ENCODE measurements around the gene ZRANB1. TPM values are rescaled to one million over a fixed set of nuclear protein-coding genes. Genes with fewer than 3 reads are reported as not detected.

ZRANB1 gene
- total and polyA plus RNA-seq, 7 experiments from 2014 or later: 7.3 to 26.4 (median 17.3) TPM

GRCh38 chr10:124944982-124945381, 3.1 kb downstream of the ZRANB1 start:
- no peaks in the 10 kb centered on the region for H3K27me3 Mint-ChIP-seq
- Histone ChIP-seq H3K4me3 (ENCODE audit: low read length) (no peak overlapping the region), H3K27ac (ENCODE audit: low read depth, low read length) (no peak overlapping the region), H3K4me1 (ENCODE audit: control insufficient read depth in 2 of 2, insufficient read depth in 2 of 2, low read length in 2 of 2) (peaks cover 3 to 7% of the 10 kb centered on the region in 2 donors), H3K9me3 (ENCODE audit: control insufficient read depth in 2 of 3, low read length in 3 of 3) (no peaks in the 10 kb centered on the region), H3K27me3 (ENCODE audit: control insufficient read depth in 2 of 2, insufficient read depth in 2 of 2, low read length in 2 of 2) (no peaks in the 10 kb centered on the region), H3K36me3 (ENCODE audit: control insufficient read depth in 2 of 3, insufficient read depth in 3 of 3, low read length in 3 of 3) (peaks cover 0 to 14% (median 0%) of the 10 kb centered on the region in 3 experiments)
- peaks cover 8 to 89% (median 76%) of the 10 kb centered on the region in 7 donors for H3K4me1 Mint-ChIP-seq
- no peak for ATAC-seq
- peak overlapping the region in 2 of 10 donors; percentile 2 to 18 for H3K4me3 Mint-ChIP-seq
- H3K36me3 Mint-ChIP-seq: peaks cover 12 to 43% (median 39%) of the 10 kb centered on the region in 5 donors
- CTCF ChIA-PET: no interaction called here
- no peak for DNase-seq
- POLR2A ChIA-PET: interaction anchor here (0.7 kb wide), 1 partner anchor 15 kb away, joined by 4 read pairs; no protein-coding TSS in a partner anchor
- H3K9me3 Mint-ChIP-seq: no peaks in the 10 kb centered on the region
- H3K27ac Mint-ChIP-seq: peak overlapping the region in 1 of 9 donors; percentile 19
- intact Hi-C loops (cut with micrococcal nuclease): no loop called here

- Mint-ChIP-seq H3K36me3 (peaks cover 12 to 44% (median 37%) of the 10 kb centered on the region in 5 donors), H3K27me3 (no peaks in the 10 kb centered on the region), H3K4me1 (peaks cover 8 to 78% (median 68%) of the 10 kb centered on the region in 7 donors), H3K9me3 (no peaks in the 10 kb centered on the region), H3K4me3 (peak overlapping the region in 1 of 10 donors; percentile 5), H3K27ac (peak overlapping the region in 2 of 9 donors; percentile 4 to 12)
- Histone ChIP-seq H3K36me3 (ENCODE audit: control insufficient read depth in 2 of 3, insufficient read depth in 3 of 3, low read length in 3 of 3) (peaks cover 0 to 14% (median 0%) of the 10 kb centered on the region in 3 experiments), H3K27ac (ENCODE audit: low read depth, low read length) (no peak overlapping the region), H3K4me1 (ENCODE audit: control insufficient read depth in 2 of 2, insufficient read depth in 2 of 2, low read length in 2 of 2) (peaks cover 3 to 7% of the 10 kb centered on the region in 2 donors), H3K9me3 (ENCODE audit: control insufficient read depth in 2 of 3, low read length in 3 of 3) (no peaks in the 10 kb centered on the region), H3K4me3 (ENCODE audit: low read length) (no peak overlapping the region), H3K27me3 (ENCODE audit: control insufficient read depth in 2 of 2, insufficient read depth in 2 of 2, low read length in 2 of 2) (no peaks in the 10 kb centered on the region)
- peak; percentile 34 for ATAC-seq
- ChIA-PET POLR2A (no interaction called here), CTCF (no interaction called here)
- no peak for DNase-seq
- intact Hi-C loops (cut with micrococcal nuclease): no loop called here
Measured at GRCh38 chr10:124946945-124947344, 5.0 kb downstream of the ZRANB1 start.

GRCh38 chr10:124949543-124949942, 7.6 kb downstream of the ZRANB1 start:
- ATAC-seq (no peak), DNase-seq (no peak)
- Histone ChIP-seq H3K36me3 (ENCODE audit: control insufficient read depth in 2 of 3, insufficient read depth in 3 of 3, low read length in 3 of 3) (peaks cover 0 to 7% (median 0%) of the 10 kb centered on the region in 3 experiments), H3K4me1 (ENCODE audit: control insufficient read depth in 2 of 2, insufficient read depth in 2 of 2, low read length in 2 of 2) (peaks cover 0 to 7% of the 10 kb centered on the region in 2 donors), H3K9me3 (ENCODE audit: control insufficient read depth in 2 of 3, low read length in 3 of 3) (no peaks in the 10 kb centered on the region), H3K27me3 (ENCODE audit: control insufficient read depth in 2 of 2, insufficient read depth in 2 of 2, low read length in 2 of 2) (no peaks in the 10 kb centered on the region), H3K4me3 (ENCODE audit: low read length) (no peak overlapping the region), H3K27ac (ENCODE audit: low read depth, low read length) (no peak overlapping the region)
- POLR2A ChIA-PET: no interaction called here
- intact Hi-C loops (cut with micrococcal nuclease): no loop called here
- Mint-ChIP-seq H3K36me3 (peaks cover 9 to 41% (median 28%) of the 10 kb centered on the region in 5 donors), H3K4me1 (peaks cover 2 to 70% (median 57%) of the 10 kb centered on the region in 7 donors), H3K27me3 (no peaks in the 10 kb centered on the region), H3K9me3 (peaks cover 0 to 1% (median 0%) of the 10 kb centered on the region in 11 donors), H3K4me3 (no peak overlapping the region), H3K27ac (no peak overlapping the region)
- CTCF ChIA-PET: no interaction called here

DNA sequence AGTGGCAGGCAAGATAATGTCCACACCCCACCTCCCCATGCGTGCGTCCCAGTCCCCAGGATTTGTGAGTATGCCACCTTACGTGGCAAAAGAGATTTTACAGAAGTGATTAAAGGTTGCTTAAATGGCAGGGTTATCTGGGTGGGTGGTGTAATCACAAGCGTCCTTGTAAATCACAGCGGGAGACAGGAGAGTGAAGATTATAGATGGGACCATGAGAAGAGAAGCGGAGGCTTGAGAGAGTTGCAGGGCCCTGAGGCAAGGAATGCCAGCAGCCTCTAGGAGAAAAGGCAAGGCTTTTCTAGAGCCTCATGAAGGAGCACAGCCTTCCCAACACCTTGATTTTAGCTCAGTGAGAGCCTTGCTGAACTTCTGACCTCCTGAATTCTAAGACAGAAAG, 10.2 kb downstream of the ZRANB1 start:
- CTCF ChIA-PET: no interaction called here
- POLR2A ChIA-PET: interaction anchor here (0.7 to 0.8 kb wide), 2 partner anchors 9 to 10 kb away, joined by 3 read pairs; no protein-coding TSS in a partner anchor
- Histone ChIP-seq H3K9me3 (ENCODE audit: control insufficient read depth in 2 of 3, low read length in 3 of 3) (no peaks in the 10 kb centered on the region), H3K27me3 (ENCODE audit: control insufficient read depth in 2 of 2, insufficient read depth in 2 of 2, low read length in 2 of 2) (no peaks in the 10 kb centered on the region), H3K4me1 (ENCODE audit: control insufficient read depth in 2 of 2, insufficient read depth in 2 of 2, low read length in 2 of 2) (peaks cover 0 to under 1% of the 10 kb centered on the region in 2 donors), H3K27ac (ENCODE audit: low read depth, low read length) (no peak overlapping the region), H3K36me3 (ENCODE audit: control insufficient read depth in 2 of 3, insufficient read depth in 3 of 3, low read length in 3 of 3) (peaks cover 0 to 7% (median 0%) of the 10 kb centered on the region in 3 experiments), H3K4me3 (ENCODE audit: low read length) (no peak overlapping the region)
- ATAC-seq (no peak), DNase-seq (no peak)
- Mint-ChIP-seq H3K36me3 (peaks cover 9 to 36% (median 30%) of the 10 kb centered on the region in 5 donors), H3K4me3 (no peak overlapping the region), H3K4me1 (peaks cover 2 to 67% (median 53%) of the 10 kb centered on the region in 7 donors), H3K27ac (peak overlapping the region in 1 of 9 donors; percentile 6), H3K27me3 (no peaks in the 10 kb centered on the region), H3K9me3 (peaks cover 0 to 1% (median 0%) of the 10 kb centered on the region in 11 donors)
- intact Hi-C loops (cut with micrococcal nuclease): no loop called here

- no peak overlapping the region for H3K27ac ChIP-seq (ENCODE audit: low read depth, low read length)
- H3K4me1 ChIP-seq (ENCODE audit: control insufficient read depth in 2 of 2, insufficient read depth in 2 of 2, low read length in 2 of 2): no peaks in the 10 kb centered on the region
- CTCF ChIA-PET: no interaction called here
- ATAC-seq (no peak), DNase-seq (no peak)
- Mint-ChIP-seq H3K27ac (peak overlapping the region in 2 of 9 donors; percentile 39 to 59), H3K4me3 (peak overlapping the region in 2 of 10 donors; percentile 7 to 13), H3K4me1 (peaks cover 4 to 67% (median 53%) of the 10 kb centered on the region in 7 donors), H3K9me3 (peaks cover 0 to 1% (median 0%) of the 10 kb centered on the region in 11 donors), H3K27me3 (no peaks in the 10 kb centered on the region), H3K36me3 (peaks cover 5 to 25% (median 17%) of the 10 kb centered on the region in 5 donors)
- no peaks in the 10 kb centered on the region for H3K27me3 ChIP-seq (ENCODE audit: control insufficient read depth in 2 of 2, insufficient read depth in 2 of 2, low read length in 2 of 2)
- no peaks in the 10 kb centered on the region for H3K9me3 ChIP-seq (ENCODE audit: control insufficient read depth in 2 of 3, low read length in 3 of 3)
- H3K36me3 ChIP-seq (ENCODE audit: control insufficient read depth in 2 of 3, insufficient read depth in 3 of 3, low read length in 3 of 3): peaks cover 0 to 5% (median 0%) of the 10 kb centered on the region in 3 experiments
- no peak overlapping the region for H3K4me3 ChIP-seq (ENCODE audit: low read length)
- intact Hi-C loops (cut with micrococcal nuclease): no loop called here
- POLR2A ChIA-PET: interaction anchor here (0.8 kb wide), 1 partner anchor 10 kb away, joined by 4 read pairs; no protein-coding TSS in a partner anchor
Measured at GRCh38 chr10:124953421-124953820, 11.5 kb downstream of the ZRANB1 start.

DNA sequence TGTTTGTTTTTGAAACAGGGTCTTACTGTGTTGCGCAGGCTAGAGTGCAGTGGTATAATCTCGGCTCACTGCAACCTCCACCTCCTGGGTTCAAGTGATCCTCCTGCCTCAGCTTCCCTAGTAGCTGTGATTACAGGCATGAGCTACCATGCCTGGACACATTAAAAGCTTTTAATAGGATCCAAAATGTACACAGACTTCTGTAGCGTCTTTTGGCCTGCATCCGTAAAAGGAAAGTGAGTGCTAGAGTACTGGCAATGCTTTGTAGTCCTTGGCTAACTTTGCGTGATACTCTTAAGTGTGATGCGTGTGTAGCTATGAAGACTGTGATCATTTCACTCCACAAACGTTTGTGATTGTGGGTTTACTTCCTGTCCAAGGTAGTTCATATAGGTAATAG, 13.3 kb downstream of the ZRANB1 start:
- DNase-seq (no peak), ATAC-seq (no peak)
- Mint-ChIP-seq H3K36me3 (peaks cover 0 to 14% (median 11%) of the 10 kb centered on the region in 5 donors), H3K9me3 (peaks cover 0 to 1% (median 0%) of the 10 kb centered on the region in 11 donors), H3K27ac (peak overlapping the region in 1 of 9 donors; percentile 21), H3K4me3 (peak overlapping the region in 1 of 10 donors; percentile 23), H3K27me3 (no peaks in the 10 kb centered on the region), H3K4me1 (peaks cover 9 to 71% (median 59%) of the 10 kb centered on the region in 7 donors)
- intact Hi-C loops (cut with micrococcal nuclease): no loop called here
- no peak overlapping the region for H3K4me3 ChIP-seq (ENCODE audit: low read length)
- no peaks in the 10 kb centered on the region for H3K9me3 ChIP-seq (ENCODE audit: control insufficient read depth in 2 of 3, low read length in 3 of 3)
- H3K36me3 ChIP-seq (ENCODE audit: control insufficient read depth in 2 of 3, insufficient read depth in 3 of 3, low read length in 3 of 3): no peaks in the 10 kb centered on the region
- no peaks in the 10 kb centered on the region for H3K4me1 ChIP-seq (ENCODE audit: control insufficient read depth in 2 of 2, insufficient read depth in 2 of 2, low read length in 2 of 2)
- H3K27ac ChIP-seq (ENCODE audit: low read depth, low read length): no peak overlapping the region
- POLR2A ChIA-PET: no interaction called here
- H3K27me3 ChIP-seq (ENCODE audit: control insufficient read depth in 2 of 2, insufficient read depth in 2 of 2, low read length in 2 of 2): no peaks in the 10 kb centered on the region
- CTCF ChIA-PET: interaction anchor here (0.6 kb wide), 2 partner anchors 16 to 841 kb away, joined by 3 read pairs; no protein-coding TSS in a partner anchor

GRCh38 chr10:124955868-124956267, 13.9 kb downstream of the ZRANB1 start:
- Mint-ChIP-seq H3K27ac (peak overlapping the region in 3 of 9 donors; percentile 21 to 32 (median 26)), H3K27me3 (no peaks in the 10 kb centered on the region), H3K4me3 (peak overlapping the region in 1 of 10 donors; percentile 23), H3K9me3 (peaks cover 0 to 1% (median 0%) of the 10 kb centered on the region in 11 donors), H3K36me3 (peaks cover 0 to 14% (median 11%) of the 10 kb centered on the region in 5 donors), H3K4me1 (peaks cover 12 to 74% (median 59%) of the 10 kb centered on the region in 7 donors)
- no peak overlapping the region for H3K27ac ChIP-seq (ENCODE audit: low read depth, low read length)
- no peak overlapping the region for H3K4me3 ChIP-seq (ENCODE audit: low read length)
- no peaks in the 10 kb centered on the region for H3K4me1 ChIP-seq (ENCODE audit: control insufficient read depth in 2 of 2, insufficient read depth in 2 of 2, low read length in 2 of 2)
- no peaks in the 10 kb centered on the region for H3K27me3 ChIP-seq (ENCODE audit: control insufficient read depth in 2 of 2, insufficient read depth in 2 of 2, low read length in 2 of 2)
- H3K36me3 ChIP-seq (ENCODE audit: control insufficient read depth in 2 of 3, insufficient read depth in 3 of 3, low read length in 3 of 3): no peaks in the 10 kb centered on the region
- POLR2A ChIA-PET: no interaction called here
- intact Hi-C loops (cut with micrococcal nuclease): no loop called here
- no peaks in the 10 kb centered on the region for H3K9me3 ChIP-seq (ENCODE audit: control insufficient read depth in 2 of 3, low read length in 3 of 3)
- ATAC-seq (no peak), DNase-seq (no peak)
- CTCF ChIA-PET: no interaction called here
